Activated CD4-positive, CD25-positive, alpha-beta regulatory T cell treated with anti-CD3 and anti-CD28 coated beads, Interleukin-2, amount 50 U/mL, for 16 hours (primary cell): ENCODE results near the gene ADISSP.

Experiments
- DNase-seq: peaks from one replicate; pipeline ENCODE4 v3.0.0-alpha.2; 2020; ENCODE audit warnings: low read depth, low spot score

The ADISSP gene

GRCh38 chr20:3755269-3755668, 12.3 kb downstream of the ADISSP start:
- no peak for DNase-seq

GRCh38 chr20:3754276-3754630, 13.3 kb downstream of the ADISSP start:
- no peak for DNase-seq

DNA sequence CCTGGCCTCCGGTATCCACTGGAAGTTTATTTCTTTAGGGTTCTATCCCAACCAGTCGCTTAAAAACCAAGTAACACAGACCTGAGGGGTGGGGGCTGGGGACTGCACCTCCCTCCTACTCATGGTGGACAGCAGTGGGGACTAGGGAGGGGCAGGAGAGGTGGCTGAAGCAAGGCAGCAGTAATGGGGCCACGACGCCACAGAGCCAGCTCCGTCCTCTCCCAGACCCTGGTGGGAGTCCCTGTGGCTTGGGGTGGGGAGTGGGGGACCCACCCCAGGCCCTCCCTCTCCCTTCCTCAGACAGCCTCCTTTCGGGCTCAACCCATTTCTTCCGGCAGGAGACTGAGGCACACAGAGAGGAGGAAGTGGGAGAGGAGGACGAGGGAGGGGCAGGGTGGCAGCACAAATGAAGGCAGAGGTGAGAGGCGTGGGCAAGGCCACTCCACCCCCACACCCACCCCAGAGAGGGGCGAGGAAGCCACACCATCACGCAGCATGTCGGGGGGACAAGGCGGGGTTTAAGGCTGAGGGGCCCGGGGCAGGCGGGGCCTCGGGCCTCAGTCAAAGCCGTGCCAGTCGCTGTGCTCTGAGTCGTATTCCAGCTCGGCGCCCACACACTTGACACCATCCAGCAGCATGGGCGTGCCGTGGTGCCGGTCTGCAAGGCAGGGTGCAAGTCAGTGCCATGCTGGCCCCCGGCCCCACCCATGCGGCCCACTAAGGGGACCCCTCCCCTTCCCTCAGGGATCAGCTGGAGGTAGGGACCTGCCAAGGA, 13.9 kb downstream of the ADISSP start:
- DNase-seq: no peak

DNA sequence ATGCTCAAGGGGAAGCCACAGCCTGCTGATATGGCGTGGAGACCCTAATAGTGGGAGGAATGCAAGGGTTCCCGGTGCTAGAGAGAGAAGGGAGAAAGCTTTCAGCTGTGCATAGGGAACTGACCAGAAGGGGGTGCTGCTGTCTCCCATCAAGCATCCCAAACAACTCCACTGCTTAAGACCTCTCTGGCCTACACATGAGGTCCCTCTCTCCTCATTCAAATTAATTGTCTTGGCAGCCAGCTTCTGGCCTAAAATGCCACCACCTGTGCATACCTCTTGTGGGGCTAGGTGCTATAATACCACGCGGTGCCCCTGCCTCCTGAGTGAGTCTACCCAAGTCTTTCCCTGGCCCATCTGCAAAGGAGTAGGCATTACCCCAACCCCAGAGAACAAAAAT, 14.5 kb downstream of the ADISSP start:
- DNase-seq: no peak

DNA sequence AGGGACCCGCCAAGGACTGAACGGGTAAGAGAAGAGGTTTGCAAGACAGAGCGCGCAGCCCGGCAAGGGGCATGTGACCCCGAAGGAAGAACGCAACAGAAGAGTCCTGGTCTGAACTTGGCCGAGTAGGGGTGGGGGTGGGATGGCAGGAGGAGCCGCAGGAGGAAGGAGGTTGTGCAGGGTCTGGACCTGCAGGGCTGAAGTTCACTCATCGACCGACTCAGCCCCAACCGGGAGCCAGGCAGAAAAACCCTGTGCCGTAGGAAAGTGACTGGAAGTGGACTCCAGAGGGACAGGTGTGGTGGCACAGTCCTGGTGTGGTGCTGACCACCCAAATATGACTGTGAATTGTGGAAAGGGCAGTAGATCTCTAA, 15.2 kb downstream of the ADISSP start:
- no peak for DNase-seq

DNA sequence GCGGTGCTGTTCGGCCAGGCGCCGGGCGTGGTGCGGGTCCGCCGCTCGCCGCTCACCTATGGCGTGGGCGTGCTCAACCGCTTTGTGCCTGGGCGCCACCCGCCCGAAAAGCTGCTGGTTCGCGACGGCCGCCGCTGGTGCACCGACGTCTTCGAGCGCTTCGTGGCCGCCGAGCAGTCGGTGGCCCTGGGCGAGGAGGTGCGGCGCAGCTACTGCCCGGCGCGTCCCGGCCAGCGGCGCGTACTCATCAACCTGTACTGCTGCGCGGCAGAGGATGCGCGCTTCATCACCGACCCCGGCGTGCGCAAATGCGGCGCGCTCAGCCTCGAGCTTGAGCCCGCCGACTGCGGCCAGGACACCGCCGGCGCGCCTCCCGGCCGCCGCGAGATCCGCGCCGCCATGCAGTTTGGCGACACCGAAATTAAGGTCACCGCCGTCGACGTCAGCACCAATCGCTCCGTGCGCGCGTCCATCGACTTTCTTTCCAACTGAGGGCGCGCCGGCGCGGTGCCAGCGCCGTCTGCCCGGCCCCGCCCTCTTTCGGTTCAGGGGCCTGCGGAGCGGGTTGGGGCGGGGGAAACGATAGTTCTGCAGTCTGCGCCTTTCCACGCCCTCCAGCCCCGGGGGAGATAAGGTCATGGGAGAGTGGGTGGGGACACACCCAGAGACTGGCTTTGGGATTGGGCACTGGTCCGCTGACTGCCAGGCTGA, 15.7 kb downstream of the ADISSP start:
- DNase-seq: no peak

DNA sequence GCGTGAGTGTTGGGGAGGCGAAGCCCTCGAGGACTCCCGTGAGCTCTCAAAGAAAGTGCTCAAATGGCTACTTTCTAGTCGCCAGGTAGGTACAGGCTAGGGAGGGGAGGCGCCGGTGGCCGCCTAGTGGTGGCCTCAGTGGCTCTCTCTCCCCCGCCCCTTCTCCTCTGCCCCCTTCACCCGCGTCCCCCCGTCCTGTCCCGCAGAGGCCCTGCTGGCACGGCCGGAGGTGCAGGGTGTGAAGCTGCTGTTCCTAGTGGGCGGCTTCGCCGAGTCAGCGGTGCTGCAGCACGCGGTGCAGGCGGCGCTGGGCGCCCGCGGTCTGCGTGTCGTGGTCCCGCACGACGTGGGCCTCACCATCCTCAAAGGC, 16.3 kb downstream of the ADISSP start:
- DNase-seq: no peak

DNA sequence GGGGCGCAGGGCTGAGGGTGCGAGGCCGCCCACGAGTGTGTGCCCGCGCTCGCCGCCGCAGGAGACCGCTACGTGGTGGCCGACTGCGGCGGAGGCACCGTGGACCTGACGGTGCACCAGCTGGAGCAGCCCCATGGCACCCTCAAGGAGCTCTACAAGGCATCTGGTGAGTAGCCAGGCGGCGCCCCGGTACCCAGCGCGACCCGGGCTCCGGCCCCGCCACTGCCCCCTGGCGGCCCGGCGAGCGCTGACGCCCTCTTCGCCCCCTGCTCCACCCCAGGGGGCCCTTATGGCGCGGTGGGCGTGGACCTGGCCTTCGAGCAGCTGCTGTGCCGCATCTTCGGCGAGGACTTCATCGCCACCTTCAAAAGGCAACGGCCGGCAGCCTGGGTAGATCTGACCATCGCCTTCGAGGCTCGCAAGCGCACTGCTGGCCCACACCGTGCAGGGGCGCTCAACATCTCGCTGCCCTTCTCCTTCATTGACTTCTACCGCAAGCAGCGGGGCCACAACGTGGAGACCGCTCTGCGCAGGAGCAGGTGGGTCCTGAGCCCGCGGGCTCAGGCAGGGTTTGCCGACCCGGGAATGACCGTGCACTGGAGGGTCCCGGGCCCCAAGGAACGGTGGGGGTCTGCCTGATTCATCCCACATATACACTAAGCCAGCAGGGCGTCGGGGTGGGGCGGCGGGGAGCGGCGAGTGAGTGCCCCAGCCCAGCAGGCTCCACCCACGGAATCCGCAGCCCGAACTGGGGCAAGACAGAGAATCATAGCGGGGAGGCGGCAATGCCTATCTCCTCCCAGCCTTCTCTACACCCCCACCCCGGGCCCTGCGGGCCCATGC, 17.6 kb downstream of the ADISSP start:
- no peak for DNase-seq

- no peak for DNase-seq
These were observed 18.4 kb downstream of the ADISSP start for GRCh38 chr20:3749087-3749688.

DNA sequence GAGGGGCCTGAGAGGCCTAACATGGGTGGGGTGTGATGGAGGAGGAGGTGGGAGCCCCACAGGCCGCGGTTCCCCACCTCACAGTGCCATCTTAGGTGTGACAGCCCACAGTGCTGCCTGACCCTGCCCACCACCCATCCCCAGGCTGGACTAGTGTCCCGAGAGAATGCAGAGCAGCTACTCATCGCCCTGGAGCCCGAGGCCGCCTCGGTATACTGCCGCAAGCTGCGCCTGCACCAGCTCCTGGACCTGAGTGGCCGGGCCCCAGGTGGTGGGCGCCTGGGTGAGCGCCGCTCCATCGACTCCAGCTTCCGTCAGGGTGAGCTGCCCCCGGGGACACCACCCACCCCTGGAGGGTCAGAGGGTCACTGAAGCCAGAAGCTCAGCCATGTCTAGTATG, 19.5 kb downstream of the ADISSP start:
- no peak for DNase-seq

DNA sequence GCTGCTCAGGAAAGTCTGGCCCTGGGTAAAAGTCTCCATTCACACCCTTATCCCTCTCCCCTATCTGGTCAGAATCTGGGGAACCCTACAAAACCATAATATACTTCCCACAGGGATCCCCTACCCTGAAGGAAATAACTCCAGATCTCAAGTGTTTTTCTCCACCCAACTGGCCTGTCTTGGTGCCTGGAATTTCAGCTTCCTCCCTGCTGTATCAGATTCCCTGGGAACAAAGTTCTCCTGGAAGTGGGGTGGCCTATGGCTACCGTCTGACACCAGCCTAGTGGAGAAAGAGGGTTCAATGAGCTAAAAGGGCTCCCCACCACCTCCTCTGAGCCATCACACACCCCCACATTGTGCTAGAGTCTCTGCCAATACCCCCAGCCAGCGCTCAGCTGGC, 20.1 kb downstream of the ADISSP start:
- DNase-seq: no peak

- no peak for DNase-seq
These were observed 21.8 kb downstream of the ADISSP start for GRCh38 chr20:3745686-3746173.

- DNase-seq: peak; percentile 48
These were observed 22.5 kb downstream of the ADISSP start for GRCh38 chr20:3744806-3745685.

DNA sequence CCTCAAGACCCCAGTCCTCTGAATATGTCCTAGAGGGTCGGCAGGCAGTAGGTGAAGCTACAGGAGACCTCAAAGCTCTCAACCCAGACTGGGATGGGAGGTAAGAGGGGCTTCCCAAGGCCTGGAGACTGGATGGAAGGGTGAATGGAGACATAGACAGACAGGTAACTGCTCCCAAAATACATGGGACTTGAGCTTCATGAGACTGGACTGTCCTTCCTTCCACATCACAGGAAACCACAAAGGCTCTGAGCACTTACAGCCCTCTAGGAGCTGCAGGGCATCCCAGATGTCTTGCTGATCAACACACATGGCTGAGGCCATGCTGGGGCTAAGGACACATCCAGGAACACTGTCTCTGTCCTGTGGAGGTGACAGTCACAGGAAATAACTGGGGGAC, 23.5 kb downstream of the ADISSP start:
- DNase-seq: no peak

GRCh38 chr20:3743251-3743650, 24.3 kb downstream of the ADISSP start:
- DNase-seq: no peak

DNA sequence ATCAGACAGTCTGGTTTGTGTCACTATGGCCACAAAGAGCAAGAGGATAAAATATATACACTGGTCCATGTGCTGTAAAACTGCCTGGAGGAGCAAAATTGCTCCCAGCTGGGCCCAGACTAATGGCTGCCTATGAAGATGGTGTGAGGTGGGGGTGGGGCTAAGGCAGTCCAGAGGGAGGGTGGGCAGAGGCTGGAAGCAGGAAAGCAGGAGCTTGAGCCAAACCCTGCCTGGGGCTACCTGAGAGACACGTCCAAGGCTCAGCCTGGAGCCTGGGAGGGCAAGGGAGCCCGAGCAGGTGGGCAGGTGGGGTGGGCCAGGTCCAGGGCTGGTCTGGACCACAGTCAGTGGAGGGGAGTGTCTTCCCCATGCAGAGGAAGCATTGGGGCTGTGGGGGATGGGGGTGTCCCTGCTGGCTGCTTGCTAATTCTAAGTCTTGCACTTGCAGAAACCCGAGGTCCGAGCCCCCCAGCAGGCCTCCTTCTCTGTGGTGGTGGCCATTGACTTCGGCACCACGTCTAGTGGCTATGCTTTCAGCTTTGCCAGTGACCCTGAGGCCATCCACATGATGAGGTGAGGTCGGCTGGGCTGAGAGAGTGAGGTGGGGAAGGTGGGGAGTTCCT, 25.6 kb downstream of the ADISSP start:
- no peak for DNase-seq

DNA sequence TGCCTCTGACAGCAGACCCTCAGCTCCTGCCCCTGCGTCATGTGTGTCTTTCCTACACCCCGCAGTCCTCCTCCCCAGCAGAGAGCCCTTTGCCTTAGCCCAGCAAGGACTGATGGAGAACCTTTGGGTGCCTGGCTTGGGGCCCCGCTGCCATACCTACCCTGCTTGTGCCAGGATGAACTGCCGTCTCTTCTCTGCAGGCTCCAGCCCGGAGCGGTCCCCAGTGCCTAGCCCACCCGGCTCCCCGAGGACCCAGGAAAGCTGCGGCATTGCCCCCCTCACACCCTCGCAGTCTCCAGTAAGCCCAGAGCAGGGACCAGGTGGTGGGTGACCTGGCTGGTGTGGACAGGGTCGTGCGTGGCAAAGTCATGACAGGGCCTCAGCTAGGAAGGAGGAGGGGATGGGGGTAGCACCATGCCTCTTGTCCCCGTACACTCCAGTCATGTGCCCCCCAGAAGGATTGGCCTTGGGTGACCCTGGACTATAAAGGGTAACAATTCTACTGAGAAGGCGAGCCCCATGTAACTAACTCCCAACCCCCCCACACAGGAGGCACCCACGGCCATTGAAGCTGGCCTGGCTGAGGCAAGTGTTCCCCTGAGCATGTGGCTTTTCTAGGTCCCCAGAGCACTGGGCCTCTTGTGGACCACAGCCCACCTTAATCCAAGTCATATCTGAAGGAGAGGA, 26.8 kb downstream of the ADISSP start:
- no peak for DNase-seq

- no peak for DNase-seq
These were observed 27.6 kb downstream of the ADISSP start for GRCh38 chr20:3739926-3740451.

- DNase-seq: no peak
These were observed 28.3 kb downstream of the ADISSP start for GRCh38 chr20:3739054-3739925.
